ENCODE results near the gene NGFR.

Gene NGFR

DNA sequence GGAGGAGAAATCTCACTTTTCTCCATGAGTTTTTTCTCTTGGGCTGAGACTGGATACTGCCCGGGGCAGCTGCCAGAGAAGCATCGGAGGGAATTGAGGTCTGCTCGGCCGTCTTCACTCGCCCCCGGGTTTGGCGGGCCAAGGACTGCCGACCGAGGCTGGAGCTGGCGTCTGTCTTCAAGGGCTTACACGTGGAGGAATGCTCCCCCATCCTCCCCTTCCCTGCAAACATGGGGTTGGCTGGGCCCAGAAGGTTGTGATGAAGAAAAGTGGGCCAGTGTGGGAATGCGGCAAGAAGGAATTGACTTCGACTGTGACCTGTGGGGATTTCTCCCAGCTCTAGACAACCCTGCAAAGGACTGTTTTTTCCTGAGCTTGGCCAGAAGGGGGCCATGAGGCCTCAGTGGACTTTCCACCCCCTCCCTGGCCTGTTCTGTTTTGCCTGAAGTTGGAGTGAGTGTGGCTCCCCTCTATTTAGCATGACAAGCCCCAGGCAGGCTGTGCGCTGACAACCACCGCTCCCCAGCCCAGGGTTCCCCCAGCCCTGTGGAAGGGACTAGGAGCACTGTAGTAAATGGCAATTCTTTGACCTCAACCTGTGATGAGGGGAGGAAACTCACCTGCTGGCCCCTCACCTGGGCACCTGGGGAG is 19.1 kb downstream of the NGFR start:
- DNase-seq (ENCODE audit: extremely low read depth in 1 of 2, low read depth in 1 of 2): no peak

DNA sequence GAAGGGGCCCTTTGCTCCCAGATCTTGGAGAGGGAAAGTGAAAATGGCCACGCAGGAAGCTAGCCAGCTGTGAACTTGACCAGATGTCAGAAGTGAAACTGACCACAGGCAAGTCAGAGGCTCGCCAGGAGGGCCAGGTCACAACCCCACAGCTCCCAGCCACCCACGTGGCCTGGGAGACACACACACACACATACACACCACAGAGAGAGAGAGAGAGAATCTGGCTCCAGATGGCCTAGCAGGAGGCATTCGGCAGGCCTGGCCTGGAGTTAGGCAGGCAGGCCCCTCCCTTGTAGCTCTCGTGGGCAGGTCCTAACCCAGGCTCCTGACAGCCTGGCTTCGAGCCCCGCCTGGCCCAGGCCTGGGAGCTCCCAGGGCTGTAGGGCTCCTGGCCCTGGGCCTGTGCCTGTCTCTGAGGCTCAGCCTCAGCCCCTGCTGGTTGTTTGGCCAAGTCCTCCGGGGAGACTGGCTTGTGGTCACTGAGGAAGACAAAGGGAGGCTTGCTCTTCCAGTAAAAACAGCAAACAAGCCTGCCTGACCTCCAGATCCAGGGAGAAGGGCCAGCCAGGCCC is 20.2 kb downstream of the NGFR start:
- no peak for DNase-seq (ENCODE audit: extremely low read depth in 1 of 2, low read depth in 1 of 2)

DNA sequence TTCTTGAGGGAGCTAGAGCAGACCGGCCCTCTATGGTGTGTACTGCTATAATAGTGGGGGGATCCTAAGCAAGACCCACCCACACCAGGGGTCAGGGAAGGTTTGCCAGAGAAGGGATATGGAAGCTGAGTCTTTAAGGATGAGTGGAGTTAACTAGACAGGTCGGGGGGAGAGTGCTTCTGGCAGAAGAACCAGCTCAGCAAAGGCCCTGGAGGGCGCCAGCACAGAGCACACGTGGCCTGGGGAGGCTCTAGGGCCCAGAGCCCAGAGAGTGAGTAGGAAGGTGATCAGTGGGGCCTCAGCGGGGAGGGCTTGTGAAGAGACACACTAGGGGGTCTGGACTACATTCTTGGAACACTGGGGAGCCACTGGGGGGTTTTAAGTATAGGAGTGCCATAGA is 21.1 kb downstream of the NGFR start:
- no peak for DNase-seq (ENCODE audit: extremely low read depth in 1 of 2, low read depth in 1 of 2)

DNA sequence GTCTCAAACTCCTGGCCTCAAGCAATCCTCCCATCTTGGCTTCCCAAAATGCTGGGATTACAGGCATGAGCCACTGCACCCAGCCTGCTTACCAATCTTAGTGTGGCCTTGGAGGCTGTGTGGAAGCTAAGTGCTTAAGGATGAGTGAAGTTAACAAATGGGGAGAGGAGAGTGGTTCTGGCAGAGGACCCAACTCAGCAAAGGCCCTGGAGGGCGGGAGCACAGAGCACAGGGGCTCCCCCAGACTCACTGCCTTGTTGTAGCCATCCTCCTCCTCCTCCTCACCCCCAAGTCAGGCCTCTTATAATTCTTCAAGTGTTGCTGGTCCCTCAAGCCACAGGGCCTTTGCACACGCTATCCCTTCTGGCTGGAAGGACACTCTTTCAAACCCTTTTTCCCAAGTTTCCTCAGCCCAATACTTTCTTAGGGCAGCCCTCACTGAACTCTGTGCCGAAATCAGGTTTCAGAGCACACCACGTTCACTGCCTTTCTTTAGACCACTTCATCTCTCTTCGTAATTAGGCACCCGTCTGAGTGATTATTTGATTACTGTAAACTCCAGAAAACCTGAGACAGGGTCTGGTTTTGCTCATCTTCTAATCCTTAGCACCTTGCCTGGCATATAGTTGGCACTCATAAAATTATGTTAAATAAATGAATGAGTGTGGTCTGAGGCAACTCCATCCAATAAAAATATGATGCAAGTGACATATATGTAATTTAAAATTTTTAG is 23.4 kb downstream of the NGFR start:
- DNase-seq (ENCODE audit: extremely low read depth in 1 of 2, low read depth in 1 of 2): no peak

DNA sequence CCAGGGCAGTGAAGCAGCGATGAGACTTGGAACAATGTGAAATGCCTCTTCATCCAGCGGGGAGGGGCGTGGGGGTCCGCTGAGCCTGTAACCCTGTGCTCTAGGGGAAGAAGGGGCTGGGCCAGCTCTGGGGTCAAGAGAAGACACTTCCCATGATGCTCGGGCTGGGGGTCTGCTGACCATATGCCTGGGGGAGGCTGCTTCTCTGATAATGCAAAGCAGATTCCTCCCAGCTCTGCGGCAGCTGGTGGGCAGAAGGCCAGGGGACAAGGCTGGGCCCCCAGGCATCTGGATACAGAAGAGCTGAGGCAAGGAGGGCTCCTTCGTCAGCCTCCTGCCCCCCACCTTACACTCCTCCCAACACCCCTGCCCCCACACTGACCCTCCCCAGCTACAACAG is 24.7 kb downstream of the NGFR start:
- no peak for DNase-seq (ENCODE audit: extremely low read depth in 1 of 2, low read depth in 1 of 2)

DNA sequence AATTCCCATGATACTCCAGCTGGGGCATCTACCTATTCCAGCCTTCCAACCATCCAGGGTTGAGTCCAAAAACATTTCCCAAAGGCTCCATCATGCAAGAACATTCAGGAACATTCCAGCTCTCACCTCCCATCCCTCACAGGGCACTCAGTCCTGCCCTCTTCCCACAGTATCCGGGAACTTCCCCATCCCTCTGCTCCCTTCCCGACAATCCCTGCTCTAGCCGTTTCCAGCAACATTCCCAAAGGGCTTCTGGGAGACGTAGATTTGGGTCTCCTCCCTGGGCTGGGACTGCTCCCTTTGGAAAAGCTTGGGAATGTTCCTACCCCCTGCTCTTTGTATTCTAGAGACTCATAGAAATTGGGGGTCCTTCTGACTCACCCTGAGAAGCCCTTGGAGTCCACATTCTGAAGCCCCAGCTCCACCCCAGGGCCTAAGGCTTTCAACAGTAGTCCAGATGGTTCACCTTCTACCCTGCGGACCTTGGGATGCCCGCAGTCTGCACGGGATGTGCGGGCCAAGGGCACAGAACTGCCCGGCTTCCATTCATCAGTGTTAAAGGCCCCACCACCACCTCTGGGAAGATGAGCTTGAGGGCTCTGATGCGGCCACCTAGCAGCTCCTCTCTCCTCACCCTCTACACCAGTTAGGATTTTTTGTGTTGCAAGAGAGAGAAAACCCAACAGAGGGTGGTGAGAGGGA is 25.4 kb downstream of the NGFR start:
- no peak for DNase-seq (ENCODE audit: extremely low read depth in 1 of 2, low read depth in 1 of 2)

DNA sequence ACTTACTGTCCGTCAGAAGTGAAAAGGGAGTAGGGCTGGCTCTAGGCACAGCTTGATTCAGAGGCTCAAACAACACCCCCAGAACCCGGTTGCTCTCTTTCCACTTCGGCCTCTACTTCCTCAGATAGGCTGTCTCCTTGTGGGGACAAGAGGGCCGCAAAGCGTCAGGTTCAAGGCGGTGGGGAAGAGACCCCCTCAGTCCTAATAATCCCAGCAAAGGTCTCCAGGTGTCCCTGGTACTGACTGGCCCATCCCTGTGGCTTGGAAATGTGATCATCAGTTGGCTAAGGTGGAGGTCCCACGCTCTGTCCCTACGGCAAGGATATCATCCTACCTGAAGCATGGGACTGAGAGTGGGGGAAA is 26.0 kb downstream of the NGFR start:
- DNase-seq (ENCODE audit: extremely low read depth in 1 of 2, low read depth in 1 of 2): no peak

DNA sequence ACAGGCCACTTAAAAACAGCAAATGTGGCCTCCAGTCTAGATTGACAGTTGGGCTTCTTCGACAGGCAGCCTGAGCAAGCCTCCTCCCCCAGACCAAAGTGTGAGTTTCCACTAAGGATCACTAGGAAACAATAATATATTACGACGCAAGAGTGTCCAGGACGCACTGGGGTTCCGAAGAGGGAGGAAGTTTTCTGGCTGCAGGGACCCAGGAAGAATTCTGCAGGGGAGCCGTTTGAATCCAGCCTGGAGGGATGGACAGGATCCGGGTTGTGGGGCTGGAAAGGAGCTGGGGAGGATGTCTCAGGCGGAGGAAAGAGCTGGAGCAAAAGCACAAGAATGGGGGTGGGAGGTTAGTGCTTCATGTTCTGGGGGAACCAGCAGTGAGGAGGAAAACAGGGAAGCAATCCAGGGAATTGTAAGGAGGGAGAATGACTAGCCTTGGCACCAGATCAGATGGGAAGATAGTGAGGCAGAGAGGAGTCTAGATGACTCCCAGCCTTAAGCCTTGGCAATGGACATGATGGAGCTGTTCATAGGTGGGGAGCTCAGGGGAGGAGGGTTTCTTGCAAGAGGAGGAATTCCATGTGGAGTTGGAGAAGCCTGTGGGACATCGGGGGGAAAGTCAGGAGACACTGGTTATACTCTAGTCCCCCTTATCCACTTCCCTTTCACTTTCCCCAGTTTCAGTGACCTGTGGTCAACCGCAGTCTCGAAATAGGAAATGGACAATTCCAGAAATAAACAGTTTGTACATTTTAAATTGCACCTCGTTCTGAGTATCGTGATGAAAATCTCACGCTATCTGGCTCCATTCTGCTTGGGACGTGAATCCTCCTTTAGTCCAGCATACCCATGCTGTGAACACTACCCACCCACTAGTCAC is 26.6 kb downstream of the NGFR start:
- no peak for DNase-seq (ENCODE audit: extremely low read depth in 1 of 2, low read depth in 1 of 2)

DNA sequence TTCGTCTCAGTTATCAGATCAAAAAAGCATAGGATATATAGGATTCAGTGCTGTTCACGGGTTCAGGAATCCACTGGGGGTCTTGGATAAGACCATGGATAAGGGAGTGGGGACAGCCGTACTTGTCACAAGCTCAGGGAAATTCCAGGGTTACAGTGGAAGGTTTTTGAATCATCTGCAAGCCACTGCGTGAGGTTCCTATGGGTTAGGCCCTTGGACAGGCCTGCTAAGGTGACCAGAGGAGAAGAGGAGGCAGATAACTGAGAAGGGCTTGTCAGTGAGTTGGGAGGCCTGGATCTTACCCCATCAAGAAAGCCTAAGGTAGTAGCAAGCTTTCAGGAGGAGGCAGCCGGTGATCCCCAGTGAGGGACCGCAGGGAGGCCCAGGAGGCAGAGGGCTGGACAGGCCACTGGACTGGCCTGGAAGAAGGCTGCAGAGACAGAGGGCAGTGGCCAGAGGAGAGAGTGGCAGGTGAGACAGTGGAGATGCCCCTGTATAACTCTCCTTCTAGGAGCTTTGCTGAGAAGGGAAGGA is 27.3 kb downstream of the NGFR start:
- no peak for DNase-seq (ENCODE audit: extremely low read depth in 1 of 2, low read depth in 1 of 2)

DNA sequence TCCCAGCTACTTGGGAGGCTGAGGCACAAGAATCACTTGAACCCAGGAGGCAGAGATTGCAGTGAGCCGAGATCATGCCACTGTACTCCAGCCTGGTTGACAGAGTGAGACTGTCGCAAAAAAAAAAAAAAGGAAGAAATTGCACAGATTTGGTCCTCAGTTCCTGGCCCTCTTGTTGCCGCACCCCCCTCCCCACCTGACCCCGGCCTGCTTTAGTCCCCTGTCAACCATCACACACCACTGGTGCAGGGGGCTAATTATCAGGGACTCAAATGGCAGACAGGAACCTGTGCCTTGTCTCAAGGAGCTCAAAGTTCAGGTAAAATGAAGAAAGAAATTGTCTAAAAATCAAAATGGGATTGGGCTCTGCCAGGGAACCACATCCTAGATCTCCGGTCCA is 28.1 kb downstream of the NGFR start:
- no peak for DNase-seq (ENCODE audit: extremely low read depth in 1 of 2, low read depth in 1 of 2)

DNA sequence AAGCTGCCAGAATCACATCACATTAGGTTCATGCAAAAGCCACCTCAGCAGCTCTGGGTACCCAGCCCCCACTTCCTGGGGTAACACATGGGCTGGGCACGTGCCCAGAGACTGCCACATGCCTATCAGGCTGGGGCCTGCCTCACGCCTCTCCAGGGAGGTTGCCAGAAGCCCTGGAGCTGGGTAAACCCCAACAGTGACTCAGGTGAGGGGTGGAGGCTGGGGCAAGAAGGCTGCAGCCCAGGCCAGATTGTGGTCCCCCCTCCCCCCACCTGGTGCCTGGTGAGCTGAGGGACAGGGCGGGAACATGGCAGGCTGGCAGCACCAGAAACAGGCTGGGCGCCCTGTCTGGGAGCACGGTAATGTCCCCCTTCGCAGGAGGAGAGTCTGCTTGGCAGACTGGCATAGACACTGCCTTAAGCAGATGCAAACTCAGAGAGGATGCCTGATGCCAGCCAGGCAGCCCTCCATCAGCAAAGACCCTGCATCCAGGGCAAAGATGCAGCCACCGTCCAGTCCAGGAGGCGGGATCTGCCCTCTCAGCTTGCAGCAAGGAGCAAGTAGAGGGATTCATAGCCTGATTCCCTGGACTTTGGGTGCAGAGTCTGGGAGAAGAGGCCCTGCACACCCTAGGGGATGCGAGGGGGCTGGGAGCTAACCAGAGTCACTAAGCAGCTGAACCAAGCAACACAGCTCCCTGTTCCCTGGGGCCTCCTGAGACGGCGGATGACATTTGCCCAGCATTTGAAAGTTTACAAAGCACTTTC is 28.8 kb downstream of the NGFR start:
- no peak for DNase-seq (ENCODE audit: extremely low read depth in 1 of 2, low read depth in 1 of 2)

DNA sequence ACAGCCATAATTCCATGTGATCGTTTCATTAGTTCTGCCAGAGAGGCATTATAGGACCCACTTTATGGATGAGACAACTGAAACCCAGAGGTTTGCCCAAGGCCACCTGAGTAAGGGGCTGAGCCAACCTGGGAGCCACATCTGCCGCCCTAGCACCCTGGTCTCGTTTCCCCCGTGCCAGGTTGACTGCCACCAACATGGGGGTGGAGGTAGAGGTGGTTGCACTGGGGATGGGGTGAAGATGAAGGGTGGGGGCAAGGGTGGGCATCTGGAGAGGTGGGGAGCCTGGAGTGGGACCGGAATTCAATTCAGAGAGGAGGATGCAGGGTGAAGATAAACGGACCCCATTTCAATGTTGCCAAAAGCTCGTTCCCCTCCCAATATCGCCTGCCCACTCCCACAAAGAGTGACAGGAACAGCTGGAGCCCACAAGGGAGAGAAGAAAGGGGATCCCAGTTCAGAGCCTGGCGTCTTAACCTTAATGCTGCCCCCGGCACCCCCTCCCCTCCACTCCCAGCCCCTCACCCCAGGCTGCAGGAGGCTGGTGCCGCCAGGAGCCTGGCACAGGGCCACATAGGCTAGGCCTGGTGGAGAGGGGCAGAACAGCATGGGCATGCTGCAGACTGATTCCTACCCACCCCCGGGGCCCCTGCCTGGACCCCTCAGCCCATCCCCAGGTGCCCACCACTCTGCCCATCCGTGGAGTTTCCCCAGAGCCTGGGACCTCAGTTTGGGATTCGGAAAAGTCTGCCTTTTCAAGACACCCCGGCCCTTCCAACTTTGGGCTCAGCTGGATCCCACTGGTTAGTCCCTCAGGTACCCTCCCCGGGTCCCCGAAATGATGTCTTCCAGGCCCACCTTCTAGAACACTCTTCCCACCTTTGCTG is 29.6 kb downstream of the NGFR start:
- DNase-seq (ENCODE audit: extremely low read depth in 1 of 2, low read depth in 1 of 2): no peak

DNA sequence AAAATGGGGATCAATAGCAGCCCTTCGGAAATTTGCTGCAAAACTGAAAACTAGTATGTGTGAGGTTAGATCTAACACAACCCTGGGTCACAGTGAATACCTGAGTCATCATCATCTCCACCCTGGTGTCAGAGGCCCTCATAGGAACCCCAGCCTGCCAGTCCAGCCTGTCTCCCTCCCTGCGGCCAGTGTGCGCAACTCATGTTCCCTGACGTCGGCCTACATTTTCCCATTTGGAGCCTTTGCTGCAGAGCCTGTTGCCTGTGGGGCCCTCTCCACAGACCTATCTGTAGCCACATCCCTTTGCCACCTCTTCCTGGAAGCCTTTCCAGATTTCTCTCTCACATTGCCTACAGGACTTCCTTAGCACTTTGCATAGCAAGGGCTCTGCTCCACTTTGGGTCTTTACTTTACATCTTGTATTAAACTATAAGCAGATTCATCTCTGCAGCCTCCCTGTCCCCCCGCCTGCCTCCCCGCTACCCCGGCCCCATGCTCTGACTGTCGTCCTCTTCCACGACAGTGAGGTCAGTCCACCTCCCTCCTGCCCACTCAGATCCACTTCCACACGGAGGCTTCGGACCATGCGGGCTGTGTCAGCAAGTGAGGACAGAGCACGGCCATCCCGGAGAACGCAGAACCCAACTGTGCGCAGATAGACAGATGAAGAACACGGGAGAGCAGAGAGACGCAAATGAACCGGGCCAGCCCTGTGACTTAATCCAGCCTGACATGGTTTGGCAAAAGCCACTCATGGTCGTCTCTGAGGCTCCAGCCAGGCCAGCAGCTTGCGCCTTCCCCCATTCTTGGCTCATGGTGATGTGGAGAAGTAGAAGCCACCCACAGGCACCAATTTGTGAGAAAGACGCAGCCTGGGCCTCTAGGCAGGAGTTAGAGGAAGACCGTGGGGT is 31.0 kb downstream of the NGFR start:
- DNase-seq (ENCODE audit: extremely low read depth in 1 of 2, low read depth in 1 of 2): no peak

DNA sequence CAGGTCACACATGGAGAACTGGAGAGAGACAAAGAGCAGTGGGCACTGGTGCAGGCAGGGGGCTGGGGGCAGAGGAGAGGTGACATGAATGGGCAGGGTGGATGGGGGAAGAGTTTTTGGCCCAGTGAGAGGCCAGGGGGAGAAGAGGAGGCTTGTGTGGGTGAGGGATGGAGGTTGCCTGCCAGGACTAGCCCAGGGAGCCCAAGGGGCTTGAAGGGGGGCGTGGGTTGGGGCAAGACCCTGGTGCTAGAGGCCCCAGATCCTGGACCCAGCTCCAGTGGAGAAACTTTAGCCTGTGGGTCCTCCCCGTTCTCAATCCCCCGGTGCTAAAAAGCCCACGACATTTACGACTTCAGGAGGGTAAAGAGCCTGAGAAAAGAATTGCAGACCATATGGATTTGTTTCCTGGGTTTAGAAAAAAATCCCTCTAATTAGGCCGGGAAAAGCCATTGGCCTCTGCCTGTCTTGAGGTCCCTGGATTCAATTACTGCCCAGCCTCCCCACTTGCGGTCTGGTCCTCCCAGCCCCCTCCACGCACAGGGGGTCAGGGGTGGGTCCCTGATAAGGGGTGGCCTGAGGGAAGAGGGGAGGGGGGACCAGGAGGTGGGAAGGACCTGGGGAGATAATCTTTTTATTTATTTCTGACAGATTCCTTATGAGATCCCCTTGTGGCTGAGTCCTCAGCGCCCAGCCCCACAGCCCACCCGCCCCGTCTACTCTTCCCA is 33.0 kb downstream of the NGFR start:
- DNase-seq (ENCODE audit: extremely low read depth in 1 of 2, low read depth in 1 of 2): no peak

DNA sequence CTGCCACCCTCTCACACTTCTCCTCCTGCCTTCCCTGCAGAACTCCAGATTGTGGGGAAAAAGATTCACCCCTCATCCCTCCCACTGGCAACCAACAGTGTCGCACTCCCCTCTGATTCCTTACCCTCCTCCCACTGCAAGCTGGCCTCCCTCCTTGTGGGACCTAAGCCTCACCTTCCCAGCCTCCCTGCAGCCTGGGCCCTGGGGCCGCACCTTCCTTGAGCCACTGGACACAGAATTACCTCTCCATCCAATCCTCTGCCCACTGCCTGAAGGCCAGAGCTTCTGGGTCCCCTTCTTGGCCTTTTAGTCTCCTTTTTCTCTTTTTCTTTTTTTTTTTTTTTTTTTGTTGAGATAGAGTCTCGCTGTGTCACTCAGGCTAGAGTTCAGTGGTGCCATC is 33.9 kb downstream of the NGFR start:
- no peak for DNase-seq (ENCODE audit: extremely low read depth in 1 of 2, low read depth in 1 of 2)

DNA sequence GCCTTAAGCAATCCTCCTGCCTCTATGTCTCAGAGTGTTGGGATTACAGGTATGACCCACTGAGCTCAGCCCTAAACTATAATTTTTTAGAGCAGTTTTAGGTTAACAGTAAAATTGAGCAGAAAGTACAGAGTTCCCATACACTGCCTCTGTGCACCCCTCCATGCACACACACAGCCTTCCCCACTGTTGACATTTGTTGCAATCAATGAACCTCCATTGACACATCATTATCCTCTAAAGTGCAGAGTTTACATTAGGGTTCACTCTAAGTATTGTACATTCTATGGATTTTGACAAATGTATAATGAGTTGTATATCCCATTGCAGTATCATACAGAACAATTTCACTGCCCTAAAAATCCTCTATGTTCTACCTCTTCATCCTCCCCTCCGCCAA is 35.0 kb downstream of the NGFR start:
- no peak for DNase-seq (ENCODE audit: extremely low read depth in 1 of 2, low read depth in 1 of 2)

DNA sequence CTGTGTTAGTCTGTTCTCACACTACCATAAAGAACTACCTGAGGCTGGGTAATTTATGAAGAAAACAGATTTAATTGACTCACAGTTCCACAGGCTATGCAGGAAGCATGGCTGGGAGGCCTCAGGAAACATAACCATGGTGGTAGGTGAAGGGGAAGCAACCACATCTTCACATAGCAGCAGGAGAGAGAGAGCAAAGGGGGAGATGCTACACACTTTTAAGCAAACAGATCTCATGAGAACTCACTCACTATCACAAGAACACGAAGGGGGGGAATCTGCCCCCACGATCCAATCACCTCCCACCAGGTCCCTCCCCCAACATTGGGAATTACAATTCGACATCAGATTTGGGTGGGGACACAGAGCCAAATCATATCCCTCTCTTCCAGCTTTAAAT is 48.8 kb downstream of the NGFR start:
- no peak for DNase-seq (ENCODE audit: extremely low read depth in 1 of 2, low read depth in 1 of 2)
